ENCODE data around the gene SYNGR1. TPM values are rescaled to one million over a fixed set of nuclear protein-coding genes. Genes with fewer than 3 reads are reported as not detected.

SYNGR1 gene
- total RNA-seq, 1 experiment from 2014 or later: 17.8 TPM

GRCh38 chr22:39348909-39349505 lies 784 bp upstream of the SYNGR1 start:
- CTCF ChIA-PET: interaction anchor here (0.6 kb wide), 1 partner anchor 12 kb away, joined by 4 read pairs; no protein-coding TSS in a partner anchor
- H3K4me3 ChIP-seq (ENCODE audit: low read depth in 2 of 2, low read length in 2 of 2): peak overlapping the region; percentile 34 to 37
- BruUV-seq (replicated peaks): no TSS peak
- 0 out of 2 replicates have a peak overlapping the region, but pooled peaks have one; percentile 39 for H3K27ac ChIP-seq (ENCODE audit: low read length)
- intact Hi-C loops (cut with micrococcal nuclease; ENCODE audit: unreplicated experiment) (no loop called here), in situ Hi-C loops (cut with HindIII; ENCODE audit: low pct_unique_long_range_greater_than_20kb, low sequenced_read_pairs) (no loop called here)
- DNase-seq (ENCODE audit: low read depth, low spot score): no peak
- no peaks in the 10 kb centered on the region for H3K27me3 ChIP-seq (ENCODE audit: control insufficient read depth, insufficient read depth, low read length)
- H3K9me3 ChIP-seq (ENCODE audit: control insufficient read depth, insufficient read depth, low read depth, low read length): no peaks in the 10 kb centered on the region
- ATAC-seq: no peak
- peaks cover 19% of the 10 kb centered on the region for H3K4me1 ChIP-seq (ENCODE audit: control insufficient read depth, insufficient read depth, low read length)
- no peaks in the 10 kb centered on the region for H3K36me3 ChIP-seq (ENCODE audit: control insufficient read depth, insufficient read depth, low read length)
- TF ChIP-seq CTCF (IDR thresholded peaks at IDR 0.05) (no peak), SIN3A (IDR thresholded peaks at IDR 0.05; ENCODE audit: borderline replicate concordance, insufficient read depth, low read depth, low read length) (no peak), TCF7L2 (IDR thresholded peaks at IDR 0.05; ENCODE audit: low read depth, low read length) (no peak)
- POLR2A ChIA-PET: no interaction called here

GRCh38 chr22:39349506-39349966 lies 255 bp upstream of the SYNGR1 start:
- Histone ChIP-seq H3K4me1 (ENCODE audit: control insufficient read depth, insufficient read depth, low read length) (peaks cover 19% of the 10 kb centered on the region), H3K9me3 (ENCODE audit: control insufficient read depth, insufficient read depth, low read depth, low read length) (no peaks in the 10 kb centered on the region), H3K27me3 (ENCODE audit: control insufficient read depth, insufficient read depth, low read length) (no peaks in the 10 kb centered on the region), H3K36me3 (ENCODE audit: control insufficient read depth, insufficient read depth, low read length) (no peaks in the 10 kb centered on the region), H3K4me3 (ENCODE audit: low read depth in 2 of 2, low read length in 2 of 2) (peak overlapping the region; percentile 37 to 50), H3K27ac (ENCODE audit: low read length) (0 out of 2 replicates have a peak overlapping the region, but pooled peaks have one; percentile 39)
- ChIA-PET POLR2A (no interaction called here), CTCF (no interaction called here)
- peak; percentile 56 for ATAC-seq
- in situ Hi-C loops (cut with HindIII; ENCODE audit: low pct_unique_long_range_greater_than_20kb, low sequenced_read_pairs): no loop called here
- no peak for DNase-seq (ENCODE audit: low read depth, low spot score)
- no TSS peak for BruUV-seq (replicated peaks)
- TF ChIP-seq CTCF (IDR thresholded peaks at IDR 0.05): no peak; the same call in 1 of the 2 replicates
- TF ChIP-seq REST (IDR thresholded peaks at IDR 0.05; ENCODE audit: insufficient read depth in 1 of 2, low read depth in 2 of 2, low read length in 1 of 2): no peak
- no peak for TF ChIP-seq POLR2AphosphoS5 (IDR thresholded peaks at IDR 0.05; ENCODE audit: low read depth, low read length)
- TF ChIP-seq SIN3A (IDR thresholded peaks at IDR 0.05; ENCODE audit: borderline replicate concordance, insufficient read depth, low read depth, low read length): no peak
- TF ChIP-seq TCF7L2 (IDR thresholded peaks at IDR 0.05; ENCODE audit: low read depth, low read length): no peak
- intact Hi-C loops (cut with micrococcal nuclease; ENCODE audit: unreplicated experiment): no loop called here
